Measurements from ENCODE around the gene GSKIP.

The GSKIP gene

DNA sequence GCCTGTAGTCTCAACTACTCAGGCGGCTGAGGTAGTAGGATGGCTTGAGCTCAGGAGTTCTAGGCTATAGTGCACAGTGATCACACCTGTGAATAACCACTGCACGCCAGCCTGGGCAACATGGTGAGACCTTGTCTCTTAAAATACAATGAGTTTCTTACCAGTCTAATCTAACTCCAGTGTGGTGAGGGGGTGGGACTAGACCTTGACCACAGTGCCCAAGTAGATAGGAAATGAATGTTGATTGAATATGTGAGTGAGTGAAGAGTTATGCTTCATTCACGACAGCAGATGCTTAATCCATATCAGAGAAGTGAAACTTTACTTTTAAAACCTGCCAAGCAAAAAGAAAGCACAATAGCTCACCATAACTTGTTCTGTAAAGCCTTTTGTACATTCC is 17.4 kb downstream of the GSKIP start:
- no peak overlapping the region for H3K27ac ChIP-seq

DNA sequence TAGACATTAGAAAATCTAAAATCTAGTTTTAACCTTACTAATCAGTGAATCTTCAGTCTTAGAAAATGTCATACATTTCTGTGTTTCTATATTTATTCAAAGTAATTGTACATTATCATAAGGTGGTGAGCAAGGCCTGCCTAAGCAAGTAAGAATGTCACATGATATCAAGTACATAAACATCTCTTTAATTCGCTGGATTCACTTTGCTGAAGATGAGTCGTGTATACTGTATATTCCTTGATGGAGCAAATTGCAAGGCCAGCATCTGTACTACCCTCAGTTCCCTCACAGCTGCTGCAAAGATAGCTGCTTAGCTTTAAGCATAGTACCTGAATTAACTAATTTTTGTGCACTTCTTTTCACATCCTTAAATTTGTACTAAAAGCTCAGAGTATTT is 20.1 kb downstream of the GSKIP start:
- no peak overlapping the region for H3K4me3 ChIP-seq (ENCODE audit: low read depth, low read length)
- peaks cover 3% of the 10 kb centered on the region for H3K36me3 ChIP-seq (replicated peaks)
- DNase-seq: no peak
- no peaks in the 10 kb centered on the region for H3K27me3 ChIP-seq (replicated peaks)
- H3K27ac ChIP-seq: no peak overlapping the region
- TF ChIP-seq, protein P1, sequence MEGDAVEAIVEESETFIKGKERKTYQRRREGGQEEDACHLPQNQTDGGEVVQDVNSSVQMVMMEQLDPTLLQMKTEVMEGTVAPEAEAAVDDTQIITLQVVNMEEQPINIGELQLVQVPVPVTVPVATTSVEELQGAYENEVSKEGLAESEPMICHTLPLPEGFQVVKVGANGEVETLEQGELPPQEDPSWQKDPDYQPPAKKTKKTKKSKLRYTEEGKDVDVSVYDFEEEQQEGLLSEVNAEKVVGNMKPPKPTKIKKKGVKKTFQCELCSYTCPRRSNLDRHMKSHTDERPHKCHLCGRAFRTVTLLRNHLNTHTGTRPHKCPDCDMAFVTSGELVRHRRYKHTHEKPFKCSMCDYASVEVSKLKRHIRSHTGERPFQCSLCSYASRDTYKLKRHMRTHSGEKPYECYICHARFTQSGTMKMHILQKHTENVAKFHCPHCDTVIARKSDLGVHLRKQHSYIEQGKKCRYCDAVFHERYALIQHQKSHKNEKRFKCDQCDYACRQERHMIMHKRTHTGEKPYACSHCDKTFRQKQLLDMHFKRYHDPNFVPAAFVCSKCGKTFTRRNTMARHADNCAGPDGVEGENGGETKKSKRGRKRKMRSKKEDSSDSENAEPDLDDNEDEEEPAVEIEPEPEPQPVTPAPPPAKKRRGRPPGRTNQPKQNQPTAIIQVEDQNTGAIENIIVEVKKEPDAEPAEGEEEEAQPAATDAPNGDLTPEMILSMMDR (IDR thresholded peaks at IDR 0.05; ENCODE audit: low read depth, low read length, missing control alignments): no peak
- in situ Hi-C loops (cut with HindIII; ENCODE audit: low pct_ligation_motif_present, low sequenced_read_pairs): no loop called here

More for the DNA sequence above, 17.4 kb downstream of the GSKIP start:
- no peak overlapping the region for H3K4me3 ChIP-seq (ENCODE audit: low read depth, low read length)
- DNase-seq: no peak
- in situ Hi-C loops (cut with HindIII; ENCODE audit: low pct_ligation_motif_present, low sequenced_read_pairs): no loop called here
- H3K27me3 ChIP-seq (replicated peaks): no peaks in the 10 kb centered on the region
- TF ChIP-seq, protein P1 (IDR thresholded peaks at IDR 0.05; ENCODE audit: low read depth, low read length, missing control alignments): no peak
- peaks cover 2% of the 10 kb centered on the region for H3K36me3 ChIP-seq (replicated peaks)

DNA sequence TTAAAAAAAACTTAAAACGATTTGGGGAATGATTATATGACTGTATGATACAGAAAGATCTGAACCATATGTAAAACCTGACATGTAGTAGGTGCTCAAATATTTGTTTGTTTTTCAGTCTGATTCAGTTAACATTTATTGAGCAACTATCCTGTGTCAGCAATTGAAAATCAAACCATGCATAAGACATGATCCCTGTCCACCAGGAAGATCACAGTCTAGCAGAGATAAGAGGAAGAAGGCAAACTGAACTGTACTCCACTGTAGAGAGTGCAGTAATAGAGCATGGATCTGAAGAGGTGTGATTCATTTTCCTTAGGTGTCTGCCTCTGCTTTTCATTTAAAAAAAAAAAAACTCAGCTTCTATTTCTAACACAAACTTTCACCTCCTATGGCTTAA is 20.7 kb downstream of the GSKIP start:
- Histone ChIP-seq H3K36me3 (replicated peaks) (peaks cover 3% of the 10 kb centered on the region), H3K27ac (no peak overlapping the region), H3K4me3 (ENCODE audit: low read depth, low read length) (no peak overlapping the region), H3K27me3 (replicated peaks) (no peaks in the 10 kb centered on the region)
- in situ Hi-C loops (cut with HindIII; ENCODE audit: low pct_ligation_motif_present, low sequenced_read_pairs): no loop called here
- TF ChIP-seq, protein P1 (IDR thresholded peaks at IDR 0.05; ENCODE audit: low read depth, low read length, missing control alignments): no peak
- DNase-seq: no peak

DNA sequence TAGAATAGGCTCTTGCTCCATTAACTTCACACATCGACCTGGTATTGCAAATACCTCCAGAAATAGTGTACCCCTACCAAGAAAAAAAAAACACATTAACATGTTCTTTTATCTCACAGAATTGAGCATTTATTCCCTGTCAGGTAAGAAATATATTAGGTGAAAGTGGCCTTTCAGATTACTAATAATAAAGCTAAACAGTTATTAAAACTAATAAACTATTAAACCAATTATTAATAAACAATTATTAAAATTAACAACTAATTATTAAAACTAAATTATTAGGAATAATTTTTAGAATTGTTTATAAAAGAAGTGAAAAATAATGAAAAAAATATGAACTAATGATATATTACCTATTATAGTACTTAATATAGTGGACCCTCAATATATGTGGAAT is 21.4 kb downstream of the GSKIP start:
- in situ Hi-C loops (cut with HindIII; ENCODE audit: low pct_ligation_motif_present, low sequenced_read_pairs): no loop called here
- peaks cover 3% of the 10 kb centered on the region for H3K36me3 ChIP-seq (replicated peaks)
- DNase-seq: no peak
- H3K4me3 ChIP-seq (ENCODE audit: low read depth, low read length): no peak overlapping the region
- no peak overlapping the region for H3K27ac ChIP-seq
- TF ChIP-seq, protein P1 (IDR thresholded peaks at IDR 0.05; ENCODE audit: low read depth, low read length, missing control alignments): no peak
- H3K27me3 ChIP-seq (replicated peaks): no peaks in the 10 kb centered on the region

DNA sequence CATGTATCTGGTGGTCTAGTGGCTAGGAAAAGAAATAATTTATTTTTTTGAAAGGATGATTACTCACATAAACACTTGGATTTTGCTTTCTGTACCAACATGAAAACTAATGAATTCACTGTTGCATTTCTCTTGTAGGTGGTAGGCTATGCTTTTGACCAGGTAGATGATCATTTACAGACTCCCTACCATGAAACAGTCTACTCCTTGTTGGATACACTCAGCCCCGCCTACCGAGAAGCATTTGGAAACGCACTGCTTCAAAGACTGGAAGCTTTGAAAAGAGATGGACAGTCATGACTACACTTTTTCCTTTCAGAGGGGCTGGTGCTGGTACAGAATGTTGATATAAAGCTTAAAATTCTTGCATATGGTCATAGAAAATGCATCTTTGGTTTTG is 22.1 kb downstream of the GSKIP start:
- no peak for DNase-seq
- H3K36me3 ChIP-seq (replicated peaks): peaks cover 3% of the 10 kb centered on the region
- no peaks in the 10 kb centered on the region for H3K27me3 ChIP-seq (replicated peaks)
- in situ Hi-C loops (cut with HindIII; ENCODE audit: low pct_ligation_motif_present, low sequenced_read_pairs): no loop called here
- TF ChIP-seq, protein P1 (IDR thresholded peaks at IDR 0.05; ENCODE audit: low read depth, low read length, missing control alignments): no peak
- H3K4me3 ChIP-seq (ENCODE audit: low read depth, low read length): no peak overlapping the region
- H3K27ac ChIP-seq: no peak overlapping the region

DNA sequence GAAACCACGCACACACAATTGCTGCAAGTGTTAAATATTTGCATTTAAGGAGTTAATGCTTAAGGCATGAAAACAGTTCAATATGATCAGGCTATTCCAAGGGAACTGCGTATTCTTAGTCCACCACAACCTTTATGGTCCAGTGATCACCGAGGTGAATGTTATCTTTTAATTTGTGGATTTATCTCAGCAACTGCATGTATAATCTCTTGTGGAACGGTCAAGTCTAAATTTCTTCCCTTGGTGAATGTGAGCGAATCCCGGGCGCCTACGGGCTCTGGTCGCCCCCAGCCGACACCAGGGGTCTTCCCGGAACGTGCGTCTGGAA is 27.6 kb downstream of the GSKIP start:
- in situ Hi-C loops (cut with HindIII; ENCODE audit: low pct_ligation_motif_present, low sequenced_read_pairs): no loop called here
- DNase-seq: no peak

More for the DNA sequence above, 27.6 kb downstream of the GSKIP start:
- no peaks in the 10 kb centered on the region for H3K27me3 ChIP-seq (replicated peaks)
- H3K27ac ChIP-seq: no peak overlapping the region
- TF ChIP-seq, protein P1 (IDR thresholded peaks at IDR 0.05; ENCODE audit: low read depth, low read length, missing control alignments): no peak
- peak overlapping the region; percentile 81 for H3K4me3 ChIP-seq (ENCODE audit: low read depth, low read length)
- no peaks in the 10 kb centered on the region for H3K36me3 ChIP-seq (replicated peaks)
